HFFc6 (cell line): ENCODE results near the gene OTUB2. TPM values are rescaled to one million over a fixed set of nuclear protein-coding genes. Genes with fewer than 3 reads are reported as not detected.
A peak's percentile ranks its signal among the peaks of the same experiment; 100 is the strongest.

Experiments
- DNase-seq: peaks from one replicate; pipeline ENCODE4 v3.0.0-alpha.2; 2018
- H3K27ac Mint-ChIP-seq: 2 replicates; pipeline ENCODE4 v1.8.0; 2020; ENCODE audit warnings: mild to moderate bottlenecking, mixed read lengths
- H3K27me3 Mint-ChIP-seq: 2 replicates; pipeline ENCODE4 v1.8.0; 2021; ENCODE audit warnings: mild to moderate bottlenecking, moderate library complexity, mixed read lengths; ENCODE audit not compliant: insufficient read depth
- H3K36me3 Mint-ChIP-seq: 2 replicates; pipeline ENCODE4 v1.8.0; 2021; ENCODE audit warnings: low read depth, mixed read lengths
- H3K4me1 Mint-ChIP-seq: 2 replicates; pipeline ENCODE4 v1.8.0; 2020; ENCODE audit warnings: low read depth, mixed read lengths
- H3K4me3 Mint-ChIP-seq: 2 replicates; pipeline ENCODE4 v1.8.0; 2020; ENCODE audit warnings: mild to moderate bottlenecking, moderate library complexity, mixed read lengths
- H3K9me3 Mint-ChIP-seq: 2 replicates; pipeline ENCODE4 v1.8.0; 2020; ENCODE audit warnings: mild to moderate bottlenecking, mixed read lengths
- CTCF ChIP-seq: fragments of 200-600 bp; sonication (generic); IDR thresholded peaks from 2 replicates; pipeline ENCODE4 v1.5.0; 2021; ENCODE audit warnings: antibody characterized with exemption, mild to moderate bottlenecking
- total RNA-seq, 6 experiments: library from RNA; stranded (reverse); fragmentation: NEBNext Ultra II Directional; extraction: Animal tissue kit (Norgen Biotek cat#: 25700); gene quantifications; 2 replicates in 1 of 6; 3 replicates in 5 of 6; pipeline ENCODE4 v1.2.3, GENCODE V29; 2021

OTUB2 gene
- total RNA-seq, 6 experiments from 2014 or later, result 0.77 to 1.8 (median 1.2) TPM

- H3K4me3 Mint-ChIP-seq, result no peak overlapping the region
- H3K4me1 Mint-ChIP-seq, result peaks cover 17% of the 10 kb centered on the region
- no peak overlapping the region for H3K27ac Mint-ChIP-seq
- H3K9me3 Mint-ChIP-seq, result no peaks in the 10 kb centered on the region
- H3K36me3 Mint-ChIP-seq, result no peaks in the 10 kb centered on the region
- peak; percentile 18 for DNase-seq
- TF ChIP-seq CTCF, result no peak
- peaks cover 8% of the 10 kb centered on the region for H3K27me3 Mint-ChIP-seq
Observed at GRCh38 chr14:94009767-94010166, 16.4 kb upstream of the OTUB2 start.

GRCh38 chr14:94010625-94011024 lies 15.5 kb upstream of the OTUB2 start:
- H3K27me3 Mint-ChIP-seq, result peaks cover 12% of the 10 kb centered on the region
- TF ChIP-seq CTCF, result no peak
- no peaks in the 10 kb centered on the region for H3K36me3 Mint-ChIP-seq
- no peaks in the 10 kb centered on the region for H3K9me3 Mint-ChIP-seq
- H3K4me3 Mint-ChIP-seq, result no peak overlapping the region
- H3K4me1 Mint-ChIP-seq, result peaks cover 17% of the 10 kb centered on the region
- no peak for DNase-seq
- H3K27ac Mint-ChIP-seq, result no peak overlapping the region

- Mint-ChIP-seq H3K27me3 (peaks cover 18% of the 10 kb centered on the region), H3K4me3 (no peak overlapping the region), H3K36me3 (no peaks in the 10 kb centered on the region), H3K4me1 (peaks cover 17% of the 10 kb centered on the region), H3K9me3 (no peaks in the 10 kb centered on the region), H3K27ac (no peak overlapping the region; the same call in 1 of the 2 replicates)
- no peak for TF ChIP-seq CTCF
- peak; percentile 41 for DNase-seq
Observed at GRCh38 chr14:94011795-94012194, 14.3 kb upstream of the OTUB2 start.

- H3K36me3 Mint-ChIP-seq, result no peaks in the 10 kb centered on the region
- DNase-seq, result no peak
- H3K27me3 Mint-ChIP-seq, result peaks cover 32% of the 10 kb centered on the region
- no peak overlapping the region for H3K27ac Mint-ChIP-seq
- TF ChIP-seq CTCF, result no peak
- H3K9me3 Mint-ChIP-seq, result no peaks in the 10 kb centered on the region
- H3K4me3 Mint-ChIP-seq, result no peak overlapping the region
- peaks cover 17% of the 10 kb centered on the region for H3K4me1 Mint-ChIP-seq
Observed at GRCh38 chr14:94014382-94014781, 11.8 kb upstream of the OTUB2 start.

- no peak overlapping the region for H3K27ac Mint-ChIP-seq
Observed at GRCh38 chr14:94015223-94015622, 10.9 kb upstream of the OTUB2 start.

More at GRCh38 chr14:94015223-94015622, 10.9 kb upstream of the OTUB2 start:
- H3K36me3 Mint-ChIP-seq, result no peaks in the 10 kb centered on the region
- H3K4me1 Mint-ChIP-seq, result peaks cover 10% of the 10 kb centered on the region
- no peak for DNase-seq
- H3K4me3 Mint-ChIP-seq, result no peak overlapping the region
- H3K27me3 Mint-ChIP-seq, result peaks cover 30% of the 10 kb centered on the region
- peak; percentile 26; the same call in 1 of the 2 replicates for TF ChIP-seq CTCF
- no peaks in the 10 kb centered on the region for H3K9me3 Mint-ChIP-seq
